IPS DF 4.7 (cell line): ENCODE results near the gene FARP1.

Experiments
- DNase-seq: peaks from one replicate; pipeline ENCODE4 v3.0.0-alpha.2; 2013; ENCODE audit warnings: low spot score; ENCODE audit errors: extremely low read depth

Gene FARP1

GRCh38 chr13:98459721-98460370, 317.0 kb downstream of the FARP1 start:
- no peak for DNase-seq

- DNase-seq, result no peak
Observed at GRCh38 chr13:98460516-98460915, 317.6 kb downstream of the FARP1 start.

GRCh38 chr13:98461486-98462240, 318.8 kb downstream of the FARP1 start:
- no peak for DNase-seq

DNA sequence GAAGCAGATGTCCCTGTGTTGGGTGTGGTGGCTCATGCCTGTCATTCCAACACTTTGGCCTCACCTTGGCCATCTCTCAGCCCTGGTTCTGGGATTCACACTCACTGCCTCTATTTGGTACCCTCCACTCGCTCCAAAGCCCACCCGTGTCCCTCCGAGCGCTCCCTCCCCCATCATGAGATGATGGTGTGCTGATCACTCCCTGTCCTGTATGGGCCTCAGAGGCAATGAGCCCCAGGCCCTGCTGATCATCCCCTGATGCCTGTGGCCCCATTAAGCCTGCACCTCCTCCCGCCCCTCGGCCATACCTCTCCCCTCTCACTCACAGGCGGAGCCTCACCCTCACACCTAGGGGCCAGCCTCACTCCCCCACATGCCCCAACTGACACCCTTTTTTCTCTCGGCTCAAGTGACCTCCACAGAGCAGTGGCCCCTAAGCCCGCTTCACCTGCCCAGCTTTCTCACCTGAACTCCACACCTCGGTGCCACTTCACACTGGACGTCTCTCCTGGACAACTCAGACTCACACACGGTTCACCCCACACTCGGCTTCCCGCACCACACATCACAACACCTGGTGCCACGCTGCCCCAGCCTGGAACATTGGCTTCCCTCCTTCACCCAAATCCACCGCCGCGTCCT, 319.5 kb downstream of the FARP1 start:
- no peak for DNase-seq

DNA sequence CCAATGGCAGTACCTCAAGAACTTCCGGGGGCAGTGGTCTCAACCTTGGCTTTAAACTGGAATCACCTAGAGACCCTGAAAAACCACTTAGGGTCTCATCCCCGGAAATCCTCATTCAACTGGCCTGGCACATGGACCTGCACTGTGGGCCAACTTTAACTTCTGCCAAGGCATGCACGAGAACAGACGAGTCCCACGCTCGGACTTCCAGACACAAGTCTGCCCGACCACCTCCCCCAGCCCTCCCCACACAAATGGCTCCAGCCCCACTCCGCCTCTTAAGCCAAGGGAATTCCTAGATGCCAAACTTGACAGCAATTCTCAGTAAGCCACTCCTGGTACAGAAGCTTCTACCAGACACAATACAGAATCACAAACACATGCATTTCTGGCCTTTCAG, 320.1 kb downstream of the FARP1 start:
- DNase-seq, result no peak

DNA sequence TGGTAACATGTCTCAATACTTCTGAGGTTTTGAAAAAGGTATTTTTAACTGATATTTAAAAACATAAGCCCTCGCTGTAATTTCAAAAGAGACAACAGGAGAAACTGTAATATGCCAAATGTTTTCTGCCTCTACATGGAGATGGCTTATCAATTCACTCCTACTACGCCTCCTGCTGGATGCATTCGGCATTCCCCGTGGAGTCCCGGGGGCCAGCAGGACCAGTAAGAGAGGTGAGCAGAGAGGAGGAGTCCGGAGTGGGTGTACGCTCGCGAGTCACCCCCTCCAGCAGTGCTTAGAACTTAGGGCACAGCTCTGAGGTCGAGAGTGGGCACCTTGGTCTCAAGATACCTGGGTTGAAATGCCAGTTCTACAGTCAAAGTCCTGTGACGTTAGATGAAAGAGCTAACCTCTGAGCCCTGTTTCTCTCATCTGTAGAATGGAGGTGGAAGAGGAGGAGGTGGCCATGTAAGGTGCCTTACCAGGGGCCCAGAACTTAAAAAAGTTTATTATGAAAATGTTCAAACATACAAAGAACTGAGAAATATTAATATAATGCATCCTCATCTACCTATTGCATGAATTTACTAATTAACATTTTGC, 323.8 kb downstream of the FARP1 start:
- no peak for DNase-seq

DNA sequence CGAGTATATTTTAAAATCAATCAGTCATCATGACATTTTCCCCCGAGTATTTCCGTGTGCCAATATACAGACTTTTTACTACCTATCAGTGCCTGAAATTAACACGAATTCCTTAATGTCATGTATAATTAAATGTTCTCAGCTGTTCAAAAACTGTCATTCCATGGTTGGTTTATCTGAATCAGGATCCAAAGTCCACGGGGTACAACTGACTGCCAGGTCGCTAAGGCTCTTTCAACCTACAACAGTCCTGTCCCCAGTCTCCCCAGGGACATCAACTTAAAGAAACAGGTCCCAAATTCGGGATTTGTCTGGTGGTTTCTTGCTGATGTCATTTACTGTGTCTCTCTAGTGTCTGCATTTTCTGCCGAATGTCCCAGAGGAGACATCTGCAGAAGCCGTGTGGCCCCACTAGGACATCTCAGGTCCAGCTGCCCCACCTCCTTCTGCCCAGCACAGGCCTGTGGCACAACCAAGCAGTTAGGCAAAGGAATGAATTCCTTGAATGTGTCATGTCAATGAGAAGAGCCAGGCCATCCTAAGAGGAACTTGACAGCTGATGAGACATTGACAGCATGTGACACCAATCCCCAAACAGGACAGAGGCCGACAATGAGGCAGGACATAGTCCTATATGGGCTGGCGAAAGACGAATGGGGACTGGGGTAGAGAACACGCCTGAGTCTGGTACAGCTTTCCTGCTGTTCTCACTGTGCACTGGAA, 324.5 kb downstream of the FARP1 start:
- no peak for DNase-seq

- DNase-seq, result no peak
Observed at GRCh38 chr13:98468361-98468760, 325.5 kb downstream of the FARP1 start.

DNA sequence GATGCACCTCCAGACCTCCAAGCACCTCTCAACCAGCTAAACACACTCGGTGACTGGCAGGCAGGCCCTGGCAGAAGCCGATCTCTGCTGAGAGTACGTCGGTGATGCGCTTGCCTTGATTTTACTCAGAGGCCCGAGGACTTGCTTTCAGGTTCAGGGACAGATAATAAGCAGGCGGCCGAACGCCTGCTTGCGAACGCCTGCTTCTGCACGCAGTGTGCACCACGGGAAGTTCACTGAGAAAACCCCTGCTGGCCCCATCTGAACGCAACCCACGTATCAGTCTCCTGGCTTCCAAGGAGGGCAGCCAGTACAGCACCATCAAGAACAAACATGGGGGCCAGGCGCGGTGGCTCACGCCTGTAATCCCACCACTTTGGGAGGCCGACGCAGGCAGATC, 326.0 kb downstream of the FARP1 start:
- DNase-seq, result no peak

- DNase-seq, result no peak
Observed at GRCh38 chr13:98470920-98471319, 328.0 kb downstream of the FARP1 start.

- DNase-seq, result no peak
Observed at GRCh38 chr13:98471934-98472333, 329.0 kb downstream of the FARP1 start.

DNA sequence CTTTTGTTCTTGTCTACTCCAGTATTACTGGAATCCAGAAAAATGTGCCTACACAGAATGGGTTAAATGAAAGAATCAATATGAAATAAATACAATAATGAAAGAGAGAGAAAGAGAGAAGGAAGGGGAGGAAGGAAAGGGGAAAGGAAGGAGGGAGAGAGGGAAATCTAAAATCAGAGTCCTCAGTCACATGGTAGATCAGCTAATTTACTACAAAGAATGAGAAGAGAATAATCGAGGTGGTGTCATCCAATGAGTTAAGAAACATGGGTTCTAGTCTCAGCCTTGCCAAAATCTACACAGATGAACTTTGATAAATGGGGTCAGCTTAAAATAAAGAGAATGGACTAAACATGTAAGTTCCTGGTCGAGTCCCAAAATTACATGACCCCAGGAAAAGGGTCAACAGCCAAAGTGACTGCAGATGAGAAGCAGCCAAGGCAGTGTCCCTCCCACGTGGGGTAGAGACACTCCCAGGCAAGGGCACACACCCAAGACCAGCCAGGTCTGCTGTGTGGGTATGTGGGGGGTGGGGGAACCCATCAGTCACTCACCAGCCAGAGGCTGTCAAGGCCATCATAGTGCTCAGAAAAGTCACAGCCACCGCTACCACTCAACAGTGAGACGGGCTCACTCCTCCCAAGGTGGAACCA, 330.4 kb downstream of the FARP1 start:
- DNase-seq, result no peak

DNA sequence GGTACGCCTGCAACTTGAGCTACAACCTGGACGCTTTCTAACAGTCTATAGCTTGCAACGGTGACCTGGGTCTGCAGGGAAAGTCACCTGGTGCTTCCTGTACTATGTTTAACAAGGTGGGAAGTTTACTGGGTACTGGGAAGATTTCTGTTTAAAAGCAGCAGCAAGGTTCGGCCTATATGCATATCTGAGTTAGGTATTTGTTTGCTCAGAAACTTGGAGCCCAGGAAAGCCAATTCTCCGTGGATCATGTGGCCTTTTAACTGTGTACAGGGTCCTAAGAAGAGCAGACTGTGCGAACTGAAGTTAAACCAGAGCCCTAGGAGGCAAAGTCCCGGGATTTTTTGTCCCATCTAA, 330.9 kb downstream of the FARP1 start:
- DNase-seq, result no peak

GRCh38 chr13:98474292-98474691, 331.4 kb downstream of the FARP1 start:
- DNase-seq, result no peak

GRCh38 chr13:98474761-98475160, 331.9 kb downstream of the FARP1 start:
- DNase-seq, result no peak

GRCh38 chr13:98475522-98475921, 332.6 kb downstream of the FARP1 start:
- DNase-seq, result no peak

DNA sequence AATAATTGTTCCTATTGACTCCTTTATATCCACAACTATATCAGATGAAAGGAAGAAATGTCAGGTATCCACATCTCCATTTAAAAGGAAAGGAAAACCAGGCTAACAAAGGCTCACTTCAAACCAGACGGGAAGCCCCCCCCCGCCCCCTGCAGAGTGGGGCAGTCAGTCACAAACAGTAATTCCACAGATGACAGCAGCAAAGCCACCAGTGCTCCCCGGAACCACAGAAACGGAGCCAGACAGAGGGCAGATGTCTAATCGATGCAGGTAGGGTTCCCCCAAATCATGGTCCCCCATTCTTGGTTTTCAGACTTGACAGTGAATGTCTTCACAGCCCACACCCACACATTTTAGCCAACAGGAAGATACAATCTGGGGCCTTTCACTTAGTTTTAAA, 333.2 kb downstream of the FARP1 start:
- DNase-seq, result no peak

- DNase-seq, result no peak
Observed at GRCh38 chr13:98476538-98476966, 333.7 kb downstream of the FARP1 start.

DNA sequence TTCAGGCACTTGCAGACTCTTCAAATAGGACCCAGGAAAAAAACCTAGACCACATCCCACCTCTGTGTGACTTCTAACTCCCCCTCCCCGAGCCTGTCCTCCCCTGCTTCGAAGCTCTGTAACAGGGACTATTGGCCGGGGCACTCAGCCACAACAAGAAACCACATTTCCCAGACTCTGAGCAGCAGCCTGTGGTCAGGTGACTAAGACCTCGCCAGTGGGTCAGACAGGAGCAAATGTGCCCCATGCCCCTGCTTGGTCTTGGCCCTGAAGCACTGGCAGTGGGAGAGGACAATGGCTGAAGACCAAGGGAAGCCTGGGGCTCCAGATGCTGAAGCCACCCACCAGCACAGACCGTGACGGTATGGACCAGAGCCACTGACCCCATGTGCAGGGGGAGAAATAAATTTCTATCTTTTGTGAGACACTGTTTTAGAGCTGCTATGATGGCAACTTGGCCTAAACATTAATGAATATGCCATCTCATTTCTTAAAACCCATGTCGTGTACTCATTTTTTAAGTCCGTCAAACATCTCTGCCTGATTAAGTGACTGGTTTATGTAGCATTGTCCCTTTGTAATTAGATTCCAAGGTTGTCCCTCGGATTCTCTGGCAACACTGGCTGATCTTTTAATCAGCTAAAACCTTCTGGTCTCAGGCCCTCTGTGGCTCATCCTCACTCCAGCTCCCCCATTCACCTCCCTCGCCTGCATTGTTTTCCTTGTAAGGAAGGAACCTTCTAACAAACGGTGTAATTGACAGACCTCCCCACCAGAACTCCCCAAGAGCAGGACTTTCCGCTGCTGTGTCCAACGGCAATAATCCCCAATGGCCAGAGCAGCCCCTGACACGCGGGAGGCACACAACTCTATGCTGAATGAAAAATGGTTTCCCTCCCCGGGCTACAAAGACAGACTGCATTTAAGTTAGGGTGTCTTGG, 335.6 kb downstream of the FARP1 start:
- no peak for DNase-seq

DNA sequence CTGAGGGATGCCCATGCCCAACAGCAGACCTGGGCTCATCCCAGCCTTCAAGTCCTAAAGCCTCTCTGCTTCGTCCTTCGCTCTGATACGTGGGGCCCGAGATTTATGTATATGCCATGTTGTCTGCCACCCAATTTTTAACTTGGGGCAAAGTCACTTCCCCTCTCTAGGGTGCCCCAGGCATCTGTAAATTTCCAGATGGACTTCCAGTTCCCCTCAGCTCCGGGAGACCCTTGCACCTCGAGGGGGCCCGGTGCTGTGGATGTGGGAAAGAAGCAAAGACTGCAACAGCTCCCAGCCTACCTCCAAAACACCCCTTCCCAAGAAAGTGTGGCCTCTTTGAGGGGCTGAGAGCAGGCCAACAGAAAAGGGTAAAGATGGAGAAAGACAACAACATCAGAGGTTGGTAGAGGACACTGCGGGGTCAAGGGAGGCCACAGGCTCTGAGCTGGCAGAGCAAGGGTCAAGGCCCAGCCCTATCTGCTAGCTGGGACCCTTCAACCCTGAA, 336.7 kb downstream of the FARP1 start:
- no peak for DNase-seq
